Measurements from ENCODE around the gene SNAI1. TPM values are rescaled to one million over a fixed set of nuclear protein-coding genes. Genes with fewer than 3 reads are reported as not detected.

The SNAI1 gene
- total and polyA plus RNA-seq, 2 donors (not counting 1 experiment from before 2014, with no cell fraction given): 4.3 to 4.9 TPM

DNA sequence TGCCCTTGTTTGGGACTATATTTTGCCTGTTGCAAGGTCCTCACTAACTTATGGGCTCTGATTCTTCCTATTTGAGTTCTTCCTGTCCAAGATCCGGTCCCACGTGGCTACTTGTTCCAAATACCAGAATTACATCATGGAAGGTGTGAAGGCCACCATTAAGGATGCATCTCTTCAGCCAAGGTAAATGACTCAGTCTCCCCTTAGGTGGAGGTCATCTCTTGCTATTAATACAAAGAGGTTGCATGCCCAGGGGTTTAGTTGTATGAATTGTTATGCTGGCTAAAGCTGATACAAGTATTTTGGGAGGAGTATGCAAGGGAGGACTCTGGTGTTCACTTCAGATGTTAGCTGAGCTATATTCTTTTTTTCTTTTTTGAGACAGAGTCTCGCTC, 37.5 kb upstream of the SNAI1 start:
- intact Hi-C loops (cut with micrococcal nuclease): no loop called here
- Mint-ChIP-seq H3K4me3 (no peak overlapping the region), H3K4me1 (peaks cover 14% of the 10 kb centered on the region), H3K27me3 (no peaks in the 10 kb centered on the region), H3K27ac (no peak overlapping the region), H3K9me3 (ENCODE audit: insufficient read depth) (no peaks in the 10 kb centered on the region)
- H3K4me1 ChIP-seq (ENCODE audit: control insufficient read depth in 2 of 2, insufficient read depth in 2 of 2, low read length in 2 of 2): no peaks in the 10 kb centered on the region
- ChIA-PET CTCF (interaction anchor here (0.9 kb wide), 1 partner anchor 126 kb away, joined by 6 read pairs; no protein-coding TSS in a partner anchor), POLR2A (no interaction called here)
- no peak overlapping the region for H3K9ac ChIP-seq (ENCODE audit: low read length)
- no peak overlapping the region for H2AFZ ChIP-seq (ENCODE audit: insufficient read depth, low read depth, low read length, poor library complexity, severe bottlenecking)
- H3K27me3 ChIP-seq (replicated peaks in 1 of 4; ENCODE audit: control extremely low read depth in 1 of 4, control insufficient read depth in 3 of 4, insufficient read depth in 4 of 4, low read length in 3 of 4): no peaks in the 10 kb centered on the region
- no peak for ATAC-seq (ENCODE audit: low read depth)
- TF ChIP-seq, protein P1, sequence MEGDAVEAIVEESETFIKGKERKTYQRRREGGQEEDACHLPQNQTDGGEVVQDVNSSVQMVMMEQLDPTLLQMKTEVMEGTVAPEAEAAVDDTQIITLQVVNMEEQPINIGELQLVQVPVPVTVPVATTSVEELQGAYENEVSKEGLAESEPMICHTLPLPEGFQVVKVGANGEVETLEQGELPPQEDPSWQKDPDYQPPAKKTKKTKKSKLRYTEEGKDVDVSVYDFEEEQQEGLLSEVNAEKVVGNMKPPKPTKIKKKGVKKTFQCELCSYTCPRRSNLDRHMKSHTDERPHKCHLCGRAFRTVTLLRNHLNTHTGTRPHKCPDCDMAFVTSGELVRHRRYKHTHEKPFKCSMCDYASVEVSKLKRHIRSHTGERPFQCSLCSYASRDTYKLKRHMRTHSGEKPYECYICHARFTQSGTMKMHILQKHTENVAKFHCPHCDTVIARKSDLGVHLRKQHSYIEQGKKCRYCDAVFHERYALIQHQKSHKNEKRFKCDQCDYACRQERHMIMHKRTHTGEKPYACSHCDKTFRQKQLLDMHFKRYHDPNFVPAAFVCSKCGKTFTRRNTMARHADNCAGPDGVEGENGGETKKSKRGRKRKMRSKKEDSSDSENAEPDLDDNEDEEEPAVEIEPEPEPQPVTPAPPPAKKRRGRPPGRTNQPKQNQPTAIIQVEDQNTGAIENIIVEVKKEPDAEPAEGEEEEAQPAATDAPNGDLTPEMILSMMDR (IDR thresholded peaks at IDR 0.05): no peak
- TF ChIP-seq EZH2 (IDR thresholded peaks at IDR 0.05; ENCODE audit: borderline replicate concordance, insufficient read depth, low read depth, low read length, poor library complexity, severe bottlenecking): no peak
- H4K20me1 ChIP-seq (ENCODE audit: control insufficient read depth, insufficient read depth, low read length, poor library complexity, severe bottlenecking): peaks cover 58% of the 10 kb centered on the region
- 92% methylated on average over 2 of the region's 3 CpGs for WGBS (ENCODE audit: insufficient coverage)
- H3K4me2 ChIP-seq (replicated peaks; ENCODE audit: low read depth, low read length, poor library complexity, severe bottlenecking): no peak overlapping the region
- no peak for DNase-seq
- no peak overlapping the region for H3K27ac ChIP-seq (ENCODE audit: low read length in 2 of 2)
- no peaks in the 10 kb centered on the region for H3K9me3 ChIP-seq (ENCODE audit: control extremely low read depth in 1 of 3, control insufficient read depth in 2 of 3, insufficient read depth in 1 of 3, low read length in 2 of 3)
- peaks cover 48% of the 10 kb centered on the region for H3K79me2 ChIP-seq (ENCODE audit: control insufficient read depth, insufficient read depth, low read length)
- H3K4me3 ChIP-seq (ENCODE audit: control extremely low read depth in 1 of 5, extremely low read depth in 1 of 5, insufficient read depth in 1 of 5, low read depth in 2 of 5, low read length in 4 of 5): no peak overlapping the region
- H3K36me3 ChIP-seq (replicated peaks in 1 of 2; ENCODE audit: control extremely low read depth in 1 of 2, control insufficient read depth in 1 of 2, extremely low read depth in 1 of 2, insufficient read depth in 2 of 2, low read length in 1 of 2): peaks cover 20 to 72% of the 10 kb centered on the region in 2 experiments

DNA sequence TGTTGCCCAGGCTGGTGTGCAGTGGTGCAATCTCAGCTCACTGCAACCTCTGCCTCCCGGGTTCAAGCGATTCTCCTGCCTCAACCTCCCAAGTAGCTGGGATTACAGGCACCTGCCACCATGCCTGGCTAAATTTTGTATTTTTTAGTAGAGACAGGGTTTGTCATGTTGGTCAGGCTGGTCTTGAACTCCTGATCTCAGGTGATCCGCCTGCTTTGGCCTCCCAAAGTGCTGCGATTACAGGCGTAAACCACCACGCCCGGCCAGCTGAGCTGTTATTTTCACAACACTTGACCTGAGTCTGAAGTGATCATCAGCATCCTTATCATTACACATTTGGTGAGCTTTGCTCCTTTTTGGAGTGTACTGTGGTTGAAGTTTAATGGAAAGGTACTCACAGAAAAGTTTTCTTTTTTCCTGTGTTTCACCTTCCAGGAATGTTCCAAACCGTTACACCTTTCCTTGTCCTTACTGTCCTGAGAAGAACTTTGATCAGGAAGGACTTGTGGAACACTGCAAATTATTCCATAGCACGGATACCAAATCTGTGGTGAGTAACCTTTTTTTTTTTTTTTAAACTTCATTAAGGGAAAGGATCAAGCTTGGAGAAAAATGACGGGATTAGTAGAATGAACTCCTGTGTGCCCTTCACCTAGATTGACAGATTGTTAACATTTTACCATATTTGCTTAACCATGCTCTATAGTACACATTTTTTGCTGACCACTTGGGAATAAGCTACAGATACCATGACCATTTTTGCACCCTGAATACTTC, 36.9 kb upstream of the SNAI1 start:
- TF ChIP-seq, protein P1 (IDR thresholded peaks at IDR 0.05): no peak
- TF ChIP-seq EZH2 (IDR thresholded peaks at IDR 0.05; ENCODE audit: borderline replicate concordance, insufficient read depth, low read depth, low read length, poor library complexity, severe bottlenecking): no peak
- no peak overlapping the region for H3K4me2 ChIP-seq (replicated peaks; ENCODE audit: low read depth, low read length, poor library complexity, severe bottlenecking)
- H3K36me3 ChIP-seq (replicated peaks in 1 of 2; ENCODE audit: control extremely low read depth in 1 of 2, control insufficient read depth in 1 of 2, extremely low read depth in 1 of 2, insufficient read depth in 2 of 2, low read length in 1 of 2): peaks cover 22 to 78% of the 10 kb centered on the region in 2 experiments
- ChIA-PET CTCF (interaction anchor here (0.7 to 0.9 kb wide), 2 partner anchors 125 to 404 kb away, joined by 4 to 6 read pairs; no protein-coding TSS in a partner anchor), POLR2A (no interaction called here)
- H3K79me2 ChIP-seq (ENCODE audit: control insufficient read depth, insufficient read depth, low read length): peaks cover 42% of the 10 kb centered on the region
- Mint-ChIP-seq H3K4me3 (no peak overlapping the region), H3K27me3 (no peaks in the 10 kb centered on the region), H3K27ac (no peak overlapping the region), H3K4me1 (peaks cover 12% of the 10 kb centered on the region), H3K9me3 (ENCODE audit: insufficient read depth) (no peaks in the 10 kb centered on the region)
- ATAC-seq (ENCODE audit: low read depth) (no peak), DNase-seq (no peak)
- no peak overlapping the region for H3K4me3 ChIP-seq (ENCODE audit: control extremely low read depth in 1 of 5, extremely low read depth in 1 of 5, insufficient read depth in 1 of 5, low read depth in 2 of 5, low read length in 4 of 5)
- H2AFZ ChIP-seq (ENCODE audit: insufficient read depth, low read depth, low read length, poor library complexity, severe bottlenecking): no peak overlapping the region
- H3K4me1 ChIP-seq (ENCODE audit: control insufficient read depth in 2 of 2, insufficient read depth in 2 of 2, low read length in 2 of 2): no peaks in the 10 kb centered on the region
- H3K27me3 ChIP-seq (replicated peaks in 1 of 4; ENCODE audit: control extremely low read depth in 1 of 4, control insufficient read depth in 3 of 4, insufficient read depth in 4 of 4, low read length in 3 of 4): no peaks in the 10 kb centered on the region
- intact Hi-C loops (cut with micrococcal nuclease): no loop called here
- no peaks in the 10 kb centered on the region for H3K9me3 ChIP-seq (ENCODE audit: control extremely low read depth in 1 of 3, control insufficient read depth in 2 of 3, insufficient read depth in 1 of 3, low read length in 2 of 3)
- H4K20me1 ChIP-seq (ENCODE audit: control insufficient read depth, insufficient read depth, low read length, poor library complexity, severe bottlenecking): peaks cover 53% of the 10 kb centered on the region
- H3K9ac ChIP-seq (ENCODE audit: low read length): no peak overlapping the region
- H3K27ac ChIP-seq (ENCODE audit: low read length in 2 of 2): no peak overlapping the region
- WGBS (ENCODE audit: insufficient coverage): 94% methylated on average over 3 of the region's 10 CpGs

Measured in B cell (primary cell).